NCI-H226 (cell line): ENCODE results near the gene PPFIA2.
"Not testable (repeated sequence)": the region's sequence is repeated elsewhere in the genome, so short reads cannot be mapped to it uniquely, and the experiment has no call there.

Experiments
- DNase-seq: peaks from one replicate; pipeline ENCODE4 v3.0.0-alpha.2; 2015

Gene PPFIA2

DNA sequence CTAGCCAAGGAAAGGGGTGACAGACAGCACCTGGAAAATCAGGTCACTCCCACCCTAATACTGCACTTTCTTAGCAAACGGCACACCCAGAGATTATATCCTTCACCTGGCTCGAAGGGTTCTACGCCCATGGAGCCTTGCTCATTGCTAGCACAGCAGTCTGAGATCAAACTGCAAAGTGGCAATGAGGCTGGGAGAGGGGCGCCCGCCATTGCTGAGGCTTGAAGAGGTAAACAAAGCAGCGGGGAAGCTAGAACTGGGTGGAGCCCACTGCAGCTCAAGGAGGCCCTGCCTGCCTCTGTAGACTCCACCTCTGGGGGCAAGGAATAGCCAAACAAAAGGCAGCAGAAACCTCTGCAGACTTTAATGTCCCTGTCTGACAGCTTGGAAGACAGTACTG lies 99.8 kb downstream of the PPFIA2 start:
- DNase-seq: not testable (repeated sequence)

DNA sequence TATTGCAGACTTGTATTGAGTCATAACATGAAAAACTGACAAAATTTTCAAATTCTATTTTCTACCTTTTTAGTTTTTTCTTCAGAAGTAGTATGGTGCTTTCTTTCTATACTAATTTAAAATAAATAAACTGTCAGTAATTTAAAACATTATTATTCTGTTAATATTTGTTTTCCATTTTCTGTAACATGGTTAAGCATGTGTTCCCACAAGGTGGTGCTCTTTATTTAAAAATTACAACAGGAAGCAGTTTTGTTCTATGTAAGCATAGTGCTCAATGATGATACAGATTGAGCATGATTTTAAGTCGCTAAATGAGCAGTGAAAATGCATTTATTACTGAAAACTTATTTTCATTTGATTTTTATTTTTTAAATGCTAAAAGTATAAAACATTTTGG lies 114.6 kb downstream of the PPFIA2 start:
- peak; percentile 24 for DNase-seq

DNA sequence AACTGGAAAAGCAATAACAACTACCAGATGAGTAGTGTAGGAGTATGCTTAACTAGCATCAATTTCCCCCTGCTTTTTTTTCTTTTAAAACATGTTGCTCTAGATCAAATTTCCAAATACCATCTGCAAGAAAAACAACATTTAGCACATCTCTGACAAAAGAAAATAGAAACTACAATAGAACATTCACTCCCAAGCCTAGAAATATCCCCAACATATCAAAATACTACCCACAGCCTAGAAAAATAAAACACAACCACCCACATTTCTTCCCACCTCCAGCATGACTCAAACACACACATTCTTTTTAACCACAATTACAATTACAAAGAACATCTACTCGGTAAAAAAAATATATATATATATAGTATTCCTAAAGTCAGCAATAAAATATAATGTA lies 120.0 kb downstream of the PPFIA2 start:
- DNase-seq: peak; percentile 14

DNA sequence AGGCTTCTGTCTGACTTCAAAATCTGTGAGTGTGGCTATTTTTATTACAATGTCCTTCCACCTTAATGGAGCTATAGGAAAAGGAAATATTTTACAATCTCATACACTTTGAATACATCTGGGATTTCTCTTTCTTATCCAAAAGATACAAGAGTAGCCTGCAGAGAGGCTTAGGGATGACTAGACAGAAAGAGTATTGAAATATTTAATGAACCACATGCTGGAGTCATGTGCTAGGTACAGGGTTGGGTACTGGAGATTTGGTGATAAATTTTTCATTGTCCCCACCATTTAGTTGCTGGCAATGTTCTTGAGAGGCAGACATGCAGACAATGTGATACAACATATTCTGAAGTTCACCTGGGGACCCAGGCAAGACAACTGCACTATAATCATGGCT lies 126.0 kb downstream of the PPFIA2 start:
- no peak for DNase-seq

DNA sequence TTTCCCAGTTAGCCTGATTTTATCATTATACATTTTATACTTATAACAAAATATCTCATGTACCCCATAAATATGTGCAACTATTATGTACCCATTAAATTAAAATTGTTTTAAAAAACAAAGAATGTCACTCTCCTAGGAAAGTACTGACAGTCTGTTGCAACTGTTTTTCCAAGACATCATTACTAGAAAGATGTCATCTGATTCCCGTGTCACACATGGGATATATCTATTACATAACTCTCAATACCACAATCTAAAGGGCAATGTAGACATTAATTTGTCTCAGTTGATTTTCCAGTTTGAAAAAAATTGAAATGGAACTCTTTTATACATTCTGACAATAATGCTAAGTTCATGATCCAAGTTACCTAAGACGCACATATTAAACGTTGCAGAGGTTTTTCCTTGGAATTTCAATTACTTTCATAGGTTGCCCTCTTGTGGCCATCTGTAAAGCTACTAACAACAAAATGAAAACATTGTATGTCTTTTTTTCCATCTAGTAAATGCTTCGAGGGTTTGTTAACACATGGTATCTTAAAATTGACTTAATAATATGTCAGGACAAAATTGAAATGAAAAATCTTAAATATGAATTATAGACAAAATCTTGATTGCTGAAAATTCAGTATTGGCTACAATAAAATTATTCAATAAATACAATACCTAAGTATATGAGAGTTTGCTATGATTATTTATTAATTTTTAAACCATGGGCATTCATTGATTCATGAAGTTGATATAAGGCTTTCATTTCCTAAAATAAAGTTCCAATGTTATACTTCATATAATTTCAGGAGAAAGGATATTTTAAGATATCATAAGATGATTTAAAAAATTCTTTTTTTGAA lies 131.6 kb downstream of the PPFIA2 start:
- DNase-seq: peak; percentile 49

DNA sequence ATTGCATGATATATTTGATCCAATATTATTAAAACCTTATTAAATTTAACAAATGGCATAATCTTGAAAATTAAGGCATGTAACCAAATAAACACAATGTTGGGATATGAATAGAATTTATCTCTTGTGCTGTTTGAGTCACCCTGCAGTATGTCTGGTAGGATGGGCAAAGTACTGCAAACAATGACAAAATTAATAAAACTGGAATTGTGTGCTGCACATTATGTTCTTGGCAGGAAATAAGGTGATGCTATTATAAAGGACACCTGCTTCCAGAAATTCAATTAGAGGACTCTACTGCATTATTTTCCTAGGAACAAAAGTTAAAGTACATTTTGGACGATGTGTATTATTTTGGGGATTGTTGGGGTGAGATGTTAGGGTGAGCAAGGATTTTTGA lies 132.7 kb downstream of the PPFIA2 start:
- no peak for DNase-seq

DNA sequence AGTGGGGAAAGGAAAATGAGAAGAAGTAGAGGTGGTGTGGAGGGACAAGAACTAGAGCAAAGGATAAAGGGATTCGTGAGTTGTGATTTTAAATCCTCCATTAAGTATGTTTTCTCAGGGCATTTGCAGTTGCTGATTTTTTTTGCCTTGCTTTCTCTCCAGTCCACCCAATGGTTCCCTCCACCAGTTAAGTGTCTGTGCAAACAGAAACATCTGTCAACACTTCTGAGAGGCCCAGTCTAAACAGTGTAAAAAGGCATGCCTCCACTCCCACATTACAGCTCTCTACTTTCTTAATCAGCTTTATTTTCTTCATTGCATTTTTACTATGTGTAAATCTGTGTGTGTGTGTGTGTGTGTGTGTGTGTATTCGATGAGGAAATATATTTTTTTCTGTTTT lies 141.2 kb downstream of the PPFIA2 start:
- DNase-seq: no peak

DNA sequence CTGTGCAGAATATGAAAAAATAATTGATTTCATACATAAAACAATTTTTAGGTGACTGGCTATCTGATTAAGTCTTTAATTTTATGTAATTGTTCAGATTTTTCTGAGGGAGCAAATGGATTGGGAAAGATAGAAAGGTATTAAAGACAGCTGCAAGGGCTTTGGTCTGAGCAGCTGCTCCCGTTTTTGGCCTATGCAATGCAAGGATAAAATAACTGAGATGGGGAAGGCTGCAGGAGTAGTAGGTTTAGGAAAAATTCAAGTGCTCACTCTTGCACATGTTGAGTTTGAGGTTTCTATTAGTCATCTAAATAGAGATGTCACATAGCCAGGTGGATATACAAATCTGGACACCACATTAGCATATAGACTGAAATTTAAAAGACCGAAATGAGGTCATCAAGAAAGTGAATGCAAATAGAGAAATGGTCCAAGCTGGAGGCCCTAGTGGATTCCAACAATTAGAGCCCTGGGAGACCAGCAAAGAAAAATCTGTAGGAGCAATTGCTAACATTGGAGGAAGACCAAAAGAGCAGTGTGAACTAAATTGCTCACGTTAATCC lies 144.0 kb downstream of the PPFIA2 start:
- DNase-seq: no peak

DNA sequence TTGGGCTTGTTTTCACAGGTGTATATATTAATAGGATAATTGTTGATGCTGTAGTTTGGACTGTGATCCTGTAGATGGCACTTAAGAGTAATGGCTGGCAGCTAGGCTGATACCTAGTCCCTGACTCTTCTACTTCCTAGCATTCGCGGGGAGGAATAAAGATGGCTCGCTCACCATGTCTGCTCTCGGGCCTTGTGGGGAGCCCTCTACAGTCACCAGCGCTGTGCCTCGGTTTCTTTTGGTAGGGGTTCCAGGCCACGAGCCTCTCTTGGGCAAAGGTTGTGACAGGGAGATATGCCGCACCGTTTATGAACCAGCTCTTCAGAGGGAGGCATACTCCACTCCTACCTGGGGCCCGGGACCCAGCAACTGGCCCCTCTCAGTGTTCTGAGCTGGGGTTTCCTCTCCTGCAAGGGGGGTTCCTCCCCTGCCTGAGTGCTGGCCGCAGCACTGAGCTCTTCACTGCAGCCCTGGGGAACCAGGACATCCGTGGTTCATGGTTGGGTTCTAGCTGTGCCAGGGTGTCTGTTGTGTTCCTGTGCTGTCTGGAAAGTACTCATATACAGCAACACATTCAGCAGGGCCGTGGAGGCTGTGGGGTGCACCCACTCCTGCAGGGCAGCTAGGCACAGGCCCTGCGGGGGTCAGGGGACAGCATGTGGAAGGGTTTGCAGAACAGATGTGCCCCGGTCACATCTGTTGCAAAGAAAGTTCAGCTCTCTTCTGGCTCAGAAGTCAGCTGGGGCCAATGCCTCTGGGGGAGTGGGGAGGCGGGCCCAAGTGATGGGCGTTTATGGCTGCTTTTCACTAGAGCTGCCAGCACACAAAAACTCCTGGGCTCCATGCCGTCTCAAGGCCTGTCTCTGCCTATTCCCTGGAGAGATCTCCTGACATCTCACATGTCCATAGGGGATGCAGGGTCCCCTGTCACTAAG lies 147.9 kb downstream of the PPFIA2 start:
- DNase-seq: no peak

DNA sequence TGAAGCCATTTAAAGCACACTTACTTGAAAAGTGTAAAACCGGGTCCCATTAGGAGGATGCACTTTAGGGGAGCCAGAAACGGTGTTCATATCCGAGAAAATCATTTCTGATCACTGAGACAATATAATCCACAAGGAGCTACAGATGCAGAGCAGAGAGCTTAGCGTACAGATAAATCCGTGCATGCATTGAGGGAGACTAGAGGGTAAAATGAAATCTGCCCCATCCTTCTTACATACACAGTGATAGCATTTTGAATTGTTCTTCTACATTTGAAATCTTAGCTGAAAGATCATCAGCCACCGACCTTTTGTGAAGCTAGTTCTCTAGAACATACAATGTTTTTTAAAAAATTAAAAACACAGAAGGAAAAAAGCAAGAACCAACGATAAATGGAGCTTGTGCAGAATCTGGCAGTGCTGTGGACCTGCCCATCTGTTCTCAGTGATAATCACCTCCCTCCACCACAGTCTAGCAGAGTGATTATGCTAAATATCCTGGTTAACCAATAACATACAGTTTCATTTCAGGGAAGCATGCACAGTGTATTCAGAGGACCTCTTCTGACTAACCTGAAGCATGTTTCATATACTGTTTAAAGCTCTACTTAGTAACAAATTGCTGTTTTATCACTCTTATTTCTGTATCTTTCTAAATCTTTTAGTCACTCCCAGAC lies 161.1 kb downstream of the PPFIA2 start:
- no peak for DNase-seq

DNA sequence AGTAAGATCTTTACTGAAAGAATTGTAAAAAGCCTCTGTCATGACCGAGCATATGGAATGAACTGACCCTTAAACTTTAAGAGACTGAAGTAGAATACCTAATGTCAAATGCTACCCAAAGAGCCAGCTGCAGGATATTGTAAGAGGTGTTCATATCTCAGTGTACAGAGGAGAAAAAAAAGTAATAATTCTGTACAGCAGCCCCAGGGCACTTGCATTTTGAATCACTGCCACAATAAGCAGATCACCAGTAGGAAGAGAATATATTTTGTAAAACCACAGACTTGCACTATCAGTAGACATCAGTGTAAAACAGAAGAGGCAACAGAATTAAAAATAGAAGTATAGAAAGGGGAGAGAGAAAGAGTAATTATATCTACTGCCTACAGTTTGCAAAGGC lies 162.6 kb downstream of the PPFIA2 start:
- peak; percentile 43 for DNase-seq

DNA sequence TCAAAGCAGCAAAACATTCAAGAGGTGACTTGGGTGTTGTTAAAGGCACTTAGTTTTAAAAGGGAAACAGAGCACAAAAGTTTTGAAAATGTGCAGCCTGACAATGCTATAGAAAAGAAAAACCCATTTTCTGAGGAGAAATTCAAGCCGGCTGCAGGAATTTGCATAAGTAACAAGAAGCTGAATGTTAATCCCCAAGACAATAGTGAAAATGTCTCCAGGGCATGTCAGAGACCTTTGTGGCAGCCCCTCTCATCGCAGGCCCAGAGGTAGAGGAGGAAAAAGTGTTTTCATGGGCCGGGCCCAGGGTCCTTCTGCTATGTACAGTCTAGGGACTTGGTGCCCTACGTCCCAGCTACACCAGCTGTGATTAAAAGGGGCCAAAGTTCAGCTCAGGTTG lies 167.9 kb downstream of the PPFIA2 start:
- no peak for DNase-seq

DNA sequence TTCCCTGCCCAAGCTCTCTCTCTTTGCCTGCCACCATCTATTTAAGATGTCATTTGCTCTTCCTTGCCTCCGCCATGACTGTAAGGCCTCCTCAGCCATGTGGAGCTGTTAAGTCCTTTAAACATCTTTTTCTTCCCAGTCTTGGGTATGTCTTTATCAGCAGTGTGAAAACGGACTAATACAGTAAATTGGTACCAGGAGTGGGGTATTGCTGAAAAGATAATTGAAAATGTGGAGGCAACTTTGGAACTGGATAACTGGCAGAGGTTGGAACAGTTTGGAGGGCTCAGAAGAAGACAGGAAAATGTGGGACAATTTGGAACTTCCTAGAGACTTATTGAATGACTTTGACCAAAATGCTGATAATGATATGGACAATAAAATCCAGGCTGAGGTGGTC lies 168.4 kb downstream of the PPFIA2 start:
- not testable (repeated sequence) for DNase-seq

DNA sequence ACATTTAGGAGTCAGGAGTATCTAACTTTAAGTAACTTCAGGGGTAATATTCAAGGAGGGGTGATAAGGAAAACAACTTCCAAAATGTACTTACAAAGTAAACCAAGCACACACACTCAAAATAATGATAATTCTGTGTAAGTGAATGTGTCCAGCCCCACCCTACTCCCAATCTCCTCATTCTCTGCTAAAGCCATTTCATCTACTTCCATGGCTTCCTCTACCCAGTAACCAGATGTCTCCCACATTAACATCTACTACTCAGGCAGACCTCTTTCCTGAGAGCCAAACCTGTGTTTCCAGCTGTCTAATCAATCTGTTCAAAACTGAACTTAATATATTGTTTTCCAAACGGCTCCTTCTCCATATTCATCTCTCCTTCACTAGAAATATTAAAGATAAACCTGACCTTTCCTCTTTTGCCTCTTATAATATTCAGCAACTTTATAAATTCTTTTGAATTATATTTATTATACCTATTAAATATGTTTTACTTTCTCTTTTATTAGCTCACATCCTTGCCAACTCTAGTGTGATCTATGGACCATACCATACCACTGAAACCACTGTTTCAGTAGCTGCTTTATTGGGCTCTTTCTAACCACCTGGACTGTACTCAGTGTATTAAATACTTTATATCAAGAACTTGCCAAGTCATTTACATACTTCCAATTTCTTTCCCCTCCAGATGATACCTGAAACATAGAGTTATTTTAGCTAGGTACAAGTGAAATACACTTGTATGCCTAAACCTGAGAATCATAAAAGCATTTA lies 170.7 kb downstream of the PPFIA2 start:
- no peak for DNase-seq

DNA sequence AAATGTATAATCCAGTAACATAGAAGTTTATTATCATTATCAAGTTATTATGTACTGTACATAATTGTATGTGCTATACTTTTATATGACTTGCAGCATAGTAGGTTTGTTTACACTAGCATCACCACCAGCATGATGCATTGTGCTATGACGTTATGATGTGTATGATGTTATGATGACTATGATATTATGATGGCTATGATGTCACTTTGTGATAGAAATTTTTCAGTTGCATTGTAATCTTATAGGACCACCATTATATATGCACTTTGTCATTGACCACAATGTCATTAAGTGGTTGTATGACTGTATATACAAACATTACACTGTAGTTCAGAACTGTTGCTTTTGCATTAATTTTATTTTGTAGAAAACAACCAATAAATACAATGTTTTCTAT lies 173.4 kb downstream of the PPFIA2 start:
- DNase-seq: no peak

DNA sequence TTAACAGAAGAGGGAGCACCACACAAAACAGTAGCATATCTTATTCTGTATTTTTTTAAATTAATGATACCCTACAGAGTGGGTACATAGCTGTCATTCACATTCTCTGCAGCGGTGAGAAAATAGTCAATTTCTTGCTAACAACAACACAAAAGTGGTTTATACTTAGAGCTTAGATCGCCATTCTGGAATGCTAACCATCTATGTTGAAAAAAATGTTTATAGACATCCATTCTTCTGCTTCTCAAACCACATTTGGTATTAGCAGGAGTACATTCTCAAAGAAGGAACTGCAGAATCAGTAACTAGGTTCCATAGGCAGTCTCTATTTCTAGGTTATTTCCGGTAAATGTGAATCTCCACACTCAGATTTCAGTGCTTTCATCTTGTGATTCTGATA lies 185.9 kb downstream of the PPFIA2 start:
- DNase-seq: peak; percentile 73

DNA sequence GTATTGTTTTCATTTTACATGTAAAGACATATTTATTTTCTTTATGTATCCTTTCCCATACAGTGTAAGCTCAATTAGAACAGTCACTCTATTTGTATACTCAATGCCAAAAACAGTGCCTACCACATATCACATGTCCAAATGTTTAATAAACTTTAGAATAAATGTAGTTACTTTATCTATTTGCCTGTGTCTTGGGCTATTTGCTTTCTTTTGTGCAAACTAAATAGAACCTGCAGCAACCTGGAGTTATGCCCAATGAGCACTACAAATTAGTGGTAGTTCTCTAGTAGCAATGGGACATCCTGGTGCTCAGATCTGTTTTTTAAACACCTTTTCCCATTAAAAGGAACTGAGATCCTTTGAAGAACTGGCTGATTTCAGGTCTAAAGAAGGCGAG lies 186.7 kb downstream of the PPFIA2 start:
- no peak for DNase-seq

DNA sequence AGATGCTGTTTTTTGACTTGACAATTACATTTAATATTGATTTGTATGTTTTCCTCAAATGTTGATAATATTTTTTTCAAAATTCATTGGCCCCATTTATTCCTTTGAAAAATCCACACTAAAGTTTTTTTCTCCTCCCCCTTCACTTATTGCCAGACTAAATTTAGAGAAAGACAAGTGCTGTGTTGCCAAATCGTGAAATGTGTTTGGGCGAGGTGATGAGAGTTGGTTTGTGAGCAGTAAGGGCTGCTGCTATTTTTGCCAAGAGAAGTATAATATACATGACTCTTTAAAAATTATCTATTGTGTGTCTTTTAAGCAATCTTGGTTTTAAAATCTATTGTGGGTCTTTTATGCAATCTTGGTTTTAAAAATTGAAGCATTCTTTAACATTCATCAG lies 188.9 kb downstream of the PPFIA2 start:
- no peak for DNase-seq

DNA sequence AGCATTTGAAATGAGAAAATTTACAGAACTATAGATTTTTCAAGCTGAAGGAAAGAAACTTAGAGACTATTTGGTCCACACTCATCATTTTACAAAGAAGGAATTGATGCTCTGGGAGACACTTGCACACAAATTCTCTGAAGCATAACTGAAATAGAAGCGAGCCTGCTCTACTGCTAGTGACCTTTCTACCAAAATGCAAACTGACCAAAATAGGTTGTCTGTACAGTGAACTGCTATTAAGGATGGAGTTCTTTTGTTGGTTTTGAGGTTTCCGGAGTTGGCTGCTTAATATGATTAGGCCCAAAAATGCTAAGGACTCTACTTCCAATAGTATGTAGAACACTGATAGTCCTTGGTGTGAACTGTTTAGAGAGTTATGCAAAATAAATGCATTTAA lies 194.9 kb downstream of the PPFIA2 start:
- no peak for DNase-seq

DNA sequence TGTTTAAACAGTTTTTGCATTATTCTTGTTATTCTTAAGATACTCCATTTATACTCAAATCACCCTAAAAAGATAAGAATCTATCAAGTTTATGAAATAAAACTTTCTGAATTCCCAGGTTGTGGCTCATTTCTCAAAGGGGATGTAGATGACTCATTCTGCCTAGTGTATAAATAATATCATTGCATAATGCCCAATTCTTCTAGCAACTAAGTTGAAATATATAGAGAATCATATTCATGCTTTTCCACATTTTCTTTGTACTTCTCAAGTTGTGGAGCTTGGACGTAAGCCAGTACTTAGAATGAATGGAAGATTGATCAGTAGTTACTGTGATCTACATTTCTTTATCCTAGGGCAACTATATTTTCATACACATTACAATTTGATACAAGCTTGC lies 201.1 kb downstream of the PPFIA2 start:
- peak; percentile 53 for DNase-seq

DNA sequence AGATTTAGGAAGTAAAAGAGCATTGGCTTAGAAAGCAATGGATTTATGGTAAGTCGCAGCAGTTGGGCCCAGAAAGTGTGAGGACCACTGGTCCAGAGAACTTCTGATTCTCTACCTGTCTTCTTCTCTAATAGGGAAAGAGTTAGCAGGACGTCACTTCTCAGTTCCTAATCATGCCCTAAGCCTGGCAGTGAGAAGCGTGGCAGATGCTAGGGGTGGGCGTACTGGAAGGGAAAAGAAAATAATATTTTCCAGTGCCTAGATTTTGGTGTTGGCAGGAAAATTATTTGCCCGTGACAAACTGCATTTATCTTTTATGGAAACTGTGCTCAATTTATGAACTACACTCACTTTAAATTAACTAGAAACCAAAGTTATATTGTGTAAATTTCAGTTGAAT lies 212.3 kb downstream of the PPFIA2 start:
- DNase-seq: no peak

DNA sequence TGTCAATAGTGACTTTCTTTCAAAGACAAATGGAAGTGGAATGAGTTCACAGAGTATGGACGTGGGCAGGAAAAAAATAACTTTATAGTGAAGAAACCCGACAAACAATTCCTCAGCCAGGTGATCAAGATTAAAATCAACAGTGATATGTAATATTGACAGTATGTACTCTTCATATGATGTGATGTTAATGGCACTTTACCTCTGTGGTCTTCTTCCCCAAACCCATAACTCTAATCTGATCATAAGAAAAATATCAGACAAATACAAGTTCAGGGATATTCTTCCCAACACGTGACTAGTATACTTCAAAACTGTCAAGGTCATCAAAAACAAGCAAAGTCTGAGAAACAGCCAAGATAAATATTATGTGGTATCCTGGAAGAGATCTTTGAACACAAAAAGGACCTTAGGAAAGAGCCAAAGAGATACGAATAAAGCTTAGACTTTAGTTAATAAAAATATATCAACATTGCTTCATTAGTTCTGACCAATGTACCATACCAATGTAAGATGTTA lies 215.5 kb downstream of the PPFIA2 start:
- DNase-seq: no peak
